Hematopoietic multipotent progenitor cell (in vitro differentiated cells): ENCODE results near the gene MMEL1. TPM values are rescaled to one million over a fixed set of nuclear protein-coding genes. Genes with fewer than 3 reads are reported as not detected.
"Not testable (repeated sequence)": the region's sequence is repeated elsewhere in the genome, so short reads cannot be mapped to it uniquely, and the experiment has no call there.

ENCODE experiments used
- DNase-seq, 3 donors: peaks; one replicate each; pipeline ENCODE4 v3.0.0-alpha.2; 2011 to 2015; ENCODE audit warnings: low read depth in 2 of 3, low spot score in 2 of 3
- total RNA-seq: library from RNA; depleted of rRNA; stranded (reverse); fragments of >200 nt; gene quantifications from one replicate; pipeline ENCODE4 v1.2.3, GENCODE V29; 2012

Gene MMEL1
- total RNA-seq, 1 donor: 8.1 TPM

GRCh38 chr1:2582391-2582790 lies 50.4 kb downstream of the MMEL1 start:
- DNase-seq: no peak

GRCh38 chr1:2580691-2581090 lies 52.1 kb downstream of the MMEL1 start:
- no peak for DNase-seq

GRCh38 chr1:2578758-2579118 lies 54.1 kb downstream of the MMEL1 start:
- no peak for DNase-seq

DNA sequence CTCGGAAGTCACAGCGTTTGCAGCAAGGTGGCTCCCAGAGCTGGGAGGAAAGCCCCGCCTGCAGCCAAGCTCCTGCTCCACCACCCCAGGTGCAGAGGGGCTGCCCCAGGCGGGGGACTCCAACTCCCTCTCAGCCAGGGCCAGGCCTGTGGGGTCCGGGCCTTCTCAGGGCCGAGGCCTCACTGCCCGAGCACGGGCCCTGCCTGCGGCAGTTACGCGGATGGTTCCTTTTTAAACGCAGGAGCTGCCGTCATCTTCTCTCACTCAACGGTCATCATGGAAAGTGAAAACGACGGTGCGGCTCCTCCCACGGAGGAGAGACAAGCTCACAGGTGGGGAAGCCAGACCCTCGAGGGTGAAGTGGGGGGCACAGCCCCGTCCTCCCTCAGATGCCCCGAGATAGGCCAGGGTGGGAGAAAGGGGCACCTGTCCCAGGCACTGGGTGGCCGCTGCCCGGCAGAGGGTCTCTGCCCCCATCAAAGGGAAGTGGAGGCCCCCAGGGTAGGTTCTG lies 55.2 kb downstream of the MMEL1 start:
- not testable (repeated sequence) for DNase-seq

- peak in 1 of 3 donors; percentile 32 for DNase-seq
These were observed 56.8 kb downstream of the MMEL1 start for GRCh38 chr1:2575801-2576663.

DNA sequence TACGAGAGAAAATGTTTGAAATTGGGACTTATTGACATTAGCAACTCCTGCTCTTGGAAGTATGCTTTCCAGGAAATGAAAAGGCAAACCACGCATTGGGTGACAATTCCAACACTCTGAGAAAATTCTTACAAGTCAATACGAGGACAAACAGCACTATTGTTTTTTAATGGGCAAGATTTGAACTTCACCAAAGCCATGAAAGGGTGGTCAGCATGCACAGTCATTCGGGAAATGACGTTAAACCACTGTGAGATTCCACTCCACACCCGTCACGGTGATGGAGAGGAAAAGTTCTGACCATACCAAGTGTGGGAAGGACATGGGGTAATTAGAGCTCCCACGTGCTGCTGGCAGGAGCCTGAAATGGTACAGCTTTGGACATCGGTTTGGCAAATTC lies 58.5 kb downstream of the MMEL1 start:
- no peak for DNase-seq

- no peak for DNase-seq
These were observed 59.4 kb downstream of the MMEL1 start for GRCh38 chr1:2573250-2573920.

DNA sequence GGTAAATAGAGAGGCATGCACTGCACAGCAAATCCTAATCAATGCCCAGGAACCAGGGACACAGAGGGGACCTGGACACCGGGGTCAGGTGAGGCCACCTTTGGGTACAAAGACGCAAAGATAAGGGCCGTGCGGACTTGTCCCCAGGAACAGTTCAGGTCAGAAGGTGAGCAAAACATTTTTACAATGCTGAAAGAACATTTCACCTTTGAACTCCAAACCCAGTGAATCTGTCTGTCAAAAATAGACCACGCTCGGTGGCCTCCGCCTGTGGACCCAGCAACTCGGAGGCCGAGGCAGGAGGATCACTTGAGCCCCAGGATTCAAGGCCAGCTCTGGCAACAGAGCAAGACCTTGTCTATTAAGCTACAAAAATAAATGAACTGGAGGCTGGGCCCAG lies 61.5 kb downstream of the MMEL1 start:
- DNase-seq: no peak

DNA sequence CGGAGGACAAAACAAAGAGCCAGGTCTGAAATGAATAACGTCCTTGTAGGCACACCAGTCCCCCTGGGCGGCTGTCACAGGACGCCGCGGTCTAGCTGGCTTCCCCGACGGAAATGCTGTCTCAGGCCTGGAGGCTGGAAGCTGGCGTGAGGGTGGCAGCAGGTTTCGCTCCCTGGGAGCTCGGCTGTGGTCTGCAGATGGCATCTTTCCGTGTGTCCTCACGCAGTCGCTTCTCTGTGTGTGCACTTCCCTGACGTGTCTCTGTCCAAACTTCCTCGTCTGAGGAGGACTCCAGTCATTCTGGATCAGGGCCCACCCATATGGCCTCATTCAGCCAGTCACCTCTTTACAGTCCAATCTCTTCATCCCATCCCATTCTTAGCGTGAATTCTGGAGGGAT lies 62.5 kb downstream of the MMEL1 start:
- peak in 1 of 3 donors; percentile 36 for DNase-seq

DNA sequence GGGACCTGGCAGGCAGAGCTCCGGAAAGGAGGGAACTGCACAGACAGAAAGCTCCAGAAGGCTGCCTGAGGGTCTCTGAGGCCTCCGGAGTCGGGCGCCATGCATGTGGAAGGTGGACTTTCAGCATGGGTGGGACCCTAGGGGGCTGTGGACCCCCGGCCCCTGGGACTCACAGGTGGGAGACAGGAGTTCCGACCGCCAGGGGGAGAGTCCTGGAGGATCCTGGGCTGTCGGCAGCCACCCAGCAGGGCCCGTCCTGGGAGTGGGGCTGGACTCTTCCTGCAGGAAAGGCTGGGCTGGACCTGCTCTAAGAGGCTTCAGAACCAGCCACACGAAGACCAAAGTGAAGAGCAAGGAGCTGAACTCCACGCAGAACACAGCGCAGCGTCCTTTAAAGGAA lies 63.1 kb downstream of the MMEL1 start:
- DNase-seq: not testable (repeated sequence)

GRCh38 chr1:2569060-2569459 lies 63.8 kb downstream of the MMEL1 start:
- no peak for DNase-seq

DNA sequence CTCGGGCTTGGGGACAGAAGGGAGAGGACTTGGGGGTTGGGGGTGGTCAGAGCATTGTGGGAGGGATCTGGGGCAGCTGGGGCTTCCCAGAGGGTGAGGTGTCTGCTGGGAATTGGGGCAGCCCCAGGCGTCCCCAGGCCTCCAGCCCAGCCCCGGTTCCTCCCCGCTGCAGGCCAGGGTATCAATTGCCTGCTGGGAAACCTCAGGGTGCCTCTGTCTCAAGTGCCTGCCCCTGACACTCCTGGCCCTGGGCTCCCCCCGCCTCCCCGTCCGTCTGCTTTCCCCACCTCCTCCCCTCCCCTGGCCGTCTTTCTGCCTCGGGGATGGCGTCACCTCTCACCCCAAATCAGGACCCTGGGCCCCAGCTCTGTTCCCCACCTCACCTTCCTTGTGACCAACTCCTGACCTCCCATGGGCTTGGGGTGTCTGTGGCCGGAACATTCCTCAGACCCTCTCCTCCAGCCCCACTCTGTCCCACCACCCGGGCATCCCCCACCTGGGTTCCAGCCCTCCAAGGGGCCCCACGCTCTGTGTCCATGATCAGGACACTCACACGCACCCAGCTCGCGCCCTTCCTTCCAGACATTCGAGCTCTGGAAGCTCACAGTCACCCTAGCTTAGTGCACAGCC lies 64.5 kb downstream of the MMEL1 start:
- not testable (repeated sequence) for DNase-seq

- DNase-seq: no peak
These were observed 65.6 kb downstream of the MMEL1 start for GRCh38 chr1:2567083-2567679.

DNA sequence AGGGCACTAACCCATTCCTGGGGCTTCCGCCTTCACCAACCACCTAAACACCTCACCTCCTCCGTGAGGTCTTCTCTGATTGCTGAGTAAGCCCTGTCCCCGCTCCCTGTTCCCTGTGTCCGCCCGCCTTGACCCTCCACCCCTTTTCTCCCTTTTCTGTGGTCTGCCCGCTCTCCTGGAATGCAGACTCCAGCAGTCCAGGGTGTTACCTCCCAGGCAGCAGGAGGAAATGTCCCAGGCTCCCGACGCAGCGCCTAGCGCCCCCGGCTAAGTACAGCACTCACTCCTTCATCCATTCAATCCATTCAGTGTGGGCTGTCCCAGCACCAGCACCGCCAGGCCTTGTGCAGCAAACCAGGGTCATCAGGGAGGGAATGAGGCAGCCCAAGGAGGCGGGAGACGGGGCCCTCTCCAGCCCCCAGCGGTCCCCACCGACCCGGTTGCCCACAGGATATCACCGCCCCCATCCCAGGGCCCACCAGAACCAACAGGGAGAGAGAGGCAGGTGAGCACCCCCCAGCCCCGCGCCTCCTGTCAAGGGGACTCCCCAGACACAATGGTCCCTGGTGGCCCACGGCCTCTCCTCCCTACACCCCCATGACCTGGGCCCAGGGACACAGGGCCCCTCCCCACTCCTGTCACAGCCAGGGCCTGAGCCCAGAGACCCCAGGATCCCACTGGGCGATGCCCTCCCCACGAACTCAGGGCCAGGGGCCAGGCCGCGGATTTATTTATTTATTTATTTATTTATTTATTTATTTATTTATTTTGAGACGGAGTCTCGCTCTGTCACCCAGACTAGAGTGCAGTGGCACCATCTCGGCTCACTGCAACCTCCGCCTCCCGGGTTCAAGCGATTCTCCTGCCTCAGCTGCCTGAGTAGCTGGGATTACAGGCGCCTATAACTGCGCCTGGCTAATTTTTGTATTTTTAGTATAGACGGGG lies 66.4 kb downstream of the MMEL1 start:
- DNase-seq: no peak

- no peak for DNase-seq
These were observed 67.9 kb downstream of the MMEL1 start for GRCh38 chr1:2564815-2565374.

- DNase-seq: no peak
These were observed 68.6 kb downstream of the MMEL1 start for GRCh38 chr1:2564006-2564814.

GRCh38 chr1:2563205-2563604 lies 69.6 kb downstream of the MMEL1 start:
- DNase-seq: no peak
